Smooth muscle cell (in vitro differentiated cells): ENCODE measurements around the gene SUMO1. TPM values are rescaled to one million over a fixed set of nuclear protein-coding genes. Genes with fewer than 3 reads are reported as not detected.

Experiments used
- DNase-seq: peaks from one replicate; lab custom pipeline; 2025; ENCODE audit not compliant: unreplicated experiment; lab: John Stamatoyannopoulos, UW
- H2AFZ ChIP-seq: fragments of 200-600 bp; sonication (generic); 2 replicates; pipeline ENCODE4 v1.6.0; 2016; ENCODE audit warnings: antibody characterized with exemption, low read depth, mild to moderate bottlenecking
- H3F3A ChIP-seq: fragments of 200-600 bp; sonication (generic); 2 replicates; pipeline ENCODE4 v1.6.0; 2017; ENCODE audit warnings: antibody characterized with exemption, low read depth
- H3K27ac ChIP-seq: fragments of 200-600 bp; sonication (generic); 2 replicates; pipeline ENCODE4 v1.5.1; 2016; ENCODE audit warnings: low read depth, mild to moderate bottlenecking
- H3K27me3 ChIP-seq: fragments of 200-600 bp; sonication (generic); 2 replicates; pipeline ENCODE4 v1.6.1; 2016; ENCODE audit warnings: low read depth, mild to moderate bottlenecking
- H3K36me3 ChIP-seq: fragments of 200-600 bp; sonication (generic); 2 replicates; pipeline ENCODE4 v1.5.1; 2016; ENCODE audit warnings: low read depth
- H3K4me1 ChIP-seq: fragments of 200-600 bp; sonication (generic); 2 replicates; pipeline ENCODE4 v1.5.1; 2016; ENCODE audit warnings: low read depth
- H3K4me2 ChIP-seq: fragments of 200-600 bp; sonication (generic); 2 replicates; pipeline ENCODE4 v1.6.0; 2016; ENCODE audit warnings: mild to moderate bottlenecking
- H3K4me3 ChIP-seq: fragments of 200-600 bp; sonication (generic); 2 replicates; pipeline ENCODE4 v1.5.1; 2016; ENCODE audit warnings: mild to moderate bottlenecking
- H3K79me2 ChIP-seq: fragments of 200-600 bp; sonication (generic); 2 replicates; pipeline ENCODE4 v1.6.0; 2016; ENCODE audit warnings: low read depth, mild to moderate bottlenecking
- H3K9ac ChIP-seq: fragments of 200-600 bp; sonication (generic); 2 replicates; pipeline ENCODE4 v1.6.0; 2016; ENCODE audit warnings: low read depth
- H3K9me3 ChIP-seq: fragments of 200-600 bp; sonication (generic); replicated peaks from 2 replicates; pipeline ENCODE4 v1.5.1; 2016; ENCODE audit warnings: low read depth
- H4K20me1 ChIP-seq: fragments of 200-600 bp; sonication (generic); 2 replicates; pipeline ENCODE4 v1.6.0; 2016; ENCODE audit warnings: low read depth
- CTCF ChIP-seq: fragments of 200-600 bp; sonication (generic); IDR thresholded peaks from 2 replicates; pipeline ENCODE4 v1.5.1; 2017; ENCODE audit warnings: borderline replicate concordance, mild to moderate bottlenecking, antibody characterized with exemption; ENCODE audit not compliant: insufficient read depth, poor library complexity, severe bottlenecking
- WGBS: methylation state at CpG from one replicate; pipeline ENCODE4 v1.1.7; 2016; ENCODE audit warnings: low lambda C conversion rate; 5-methylcytosine and 5-hydroxymethylcytosine counted together
- polyA plus RNA-seq: library from polyadenylated mRNA; unstranded; fragments of >200 nt; fragmentation: Nextera tagmentation; extraction: Ambion mirVana; gene quantifications from 2 replicates; pipeline ENCODE4 v1.2.1, GENCODE V29; 2016
- total RNA-seq: library from RNA; depleted of rRNA; stranded (reverse); fragments of >200 nt; gene quantifications from 2 replicates; pipeline ENCODE4 v1.2.3, GENCODE V29; 2014

Gene SUMO1
- total and polyA plus RNA-seq, 2 experiments from 2014 or later, result 130 to 159 TPM

- Histone ChIP-seq H3K36me3 (peaks cover 5% of the 10 kb centered on the region), H3F3A (no peaks in the 10 kb centered on the region), H3K79me2 (no peaks in the 10 kb centered on the region), H3K9ac (no peak overlapping the region), H3K27ac (no peak overlapping the region), H2AFZ (no peak overlapping the region), H3K4me1 (no peaks in the 10 kb centered on the region), H3K27me3 (no peaks in the 10 kb centered on the region), H3K9me3 (no peaks in the 10 kb centered on the region), H3K4me3 (no peak overlapping the region), H4K20me1 (peaks cover 5% of the 10 kb centered on the region), H3K4me2 (no peak overlapping the region)
- DNase-seq, result no peak
- WGBS, result 97% methylated on average over 5 of the region's 5 CpGs
- TF ChIP-seq CTCF, result no peak
Measured at GRCh38 chr2:202203348-202203747, 35.0 kb downstream of the SUMO1 start.

GRCh38 chr2:202201220-202202160 is 36.9 kb downstream of the SUMO1 start:
- H3K4me1 ChIP-seq, result no peaks in the 10 kb centered on the region
- TF ChIP-seq CTCF, result no peak
- H3K27ac ChIP-seq, result no peak overlapping the region
- no peaks in the 10 kb centered on the region for H3K79me2 ChIP-seq
- H3K36me3 ChIP-seq, result peaks cover 3% of the 10 kb centered on the region
- 92% methylated on average over 21 of the region's 21 CpGs for WGBS
- no peak overlapping the region for H3K9ac ChIP-seq
- H3F3A ChIP-seq, result no peaks in the 10 kb centered on the region
- H4K20me1 ChIP-seq, result peaks cover under 1% of the 10 kb centered on the region
- no peak overlapping the region for H3K4me3 ChIP-seq
- no peak overlapping the region for H2AFZ ChIP-seq
- H3K9me3 ChIP-seq, result no peaks in the 10 kb centered on the region
- no peaks in the 10 kb centered on the region for H3K27me3 ChIP-seq
- DNase-seq, result no peak
- H3K4me2 ChIP-seq, result no peak overlapping the region

GRCh38 chr2:202196727-202197126 is 41.7 kb downstream of the SUMO1 start:
- no peak overlapping the region for H2AFZ ChIP-seq
- no peaks in the 10 kb centered on the region for H3K36me3 ChIP-seq
- no peaks in the 10 kb centered on the region for H3K4me1 ChIP-seq
- no peak overlapping the region for H3K9ac ChIP-seq
- H3K9me3 ChIP-seq, result no peaks in the 10 kb centered on the region
- no peaks in the 10 kb centered on the region for H3K79me2 ChIP-seq
- TF ChIP-seq CTCF, result no peak
- H3K4me3 ChIP-seq, result no peak overlapping the region
- H4K20me1 ChIP-seq, result no peaks in the 10 kb centered on the region
- no peaks in the 10 kb centered on the region for H3F3A ChIP-seq
- no peak for DNase-seq
- 93% methylated on average over 6 of the region's 6 CpGs for WGBS
- H3K27ac ChIP-seq, result no peak overlapping the region
- no peaks in the 10 kb centered on the region for H3K27me3 ChIP-seq
- no peak overlapping the region for H3K4me2 ChIP-seq
